NK-92 (cell line): Measurements from ENCODE around the gene SERPINA3.
"Not testable (repeated sequence)": the region's sequence is repeated elsewhere in the genome, so short reads cannot be mapped to it uniquely, and the experiment has no call there.

Source experiments
- DNase-seq: peaks from one replicate; lab custom pipeline; 2025; ENCODE audit not compliant: unreplicated experiment; lab: John Stamatoyannopoulos, UW

SERPINA3 gene

GRCh38 chr14:94584591-94585280 lies 27.5 kb upstream of the SERPINA3 start:
- no peak for DNase-seq

GRCh38 chr14:94586635-94587034 lies 25.6 kb upstream of the SERPINA3 start:
- no peak for DNase-seq

GRCh38 chr14:94588311-94588710 lies 23.9 kb upstream of the SERPINA3 start:
- DNase-seq = no peak

DNA sequence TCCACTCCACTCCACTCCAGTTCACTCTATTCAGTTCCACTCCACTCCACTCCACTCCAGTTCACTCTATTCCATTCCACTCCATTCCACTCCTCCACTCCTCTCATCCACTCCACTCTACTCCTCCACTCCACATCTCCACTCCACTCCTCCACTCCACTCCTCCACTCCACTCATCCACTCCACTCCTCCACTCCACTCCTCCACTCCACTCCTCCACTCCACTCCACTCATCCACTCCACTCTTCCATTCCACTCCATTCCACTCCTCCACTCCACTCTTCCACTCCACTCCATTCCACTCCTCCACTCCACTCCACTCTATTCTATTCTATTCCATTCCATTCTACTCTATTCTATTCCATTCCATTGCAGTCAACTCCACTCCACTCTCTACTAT lies 21.1 kb upstream of the SERPINA3 start:
- DNase-seq = no peak

- no peak for DNase-seq
Observed at GRCh38 chr14:94591871-94592270, 20.3 kb upstream of the SERPINA3 start.

- DNase-seq = no peak
Observed at GRCh38 chr14:94592457-94592856, 19.7 kb upstream of the SERPINA3 start.

- no peak for DNase-seq
Observed at GRCh38 chr14:94593376-94593748, 18.8 kb upstream of the SERPINA3 start.

- no peak for DNase-seq
Observed at GRCh38 chr14:94593749-94594431, 18.3 kb upstream of the SERPINA3 start.

DNA sequence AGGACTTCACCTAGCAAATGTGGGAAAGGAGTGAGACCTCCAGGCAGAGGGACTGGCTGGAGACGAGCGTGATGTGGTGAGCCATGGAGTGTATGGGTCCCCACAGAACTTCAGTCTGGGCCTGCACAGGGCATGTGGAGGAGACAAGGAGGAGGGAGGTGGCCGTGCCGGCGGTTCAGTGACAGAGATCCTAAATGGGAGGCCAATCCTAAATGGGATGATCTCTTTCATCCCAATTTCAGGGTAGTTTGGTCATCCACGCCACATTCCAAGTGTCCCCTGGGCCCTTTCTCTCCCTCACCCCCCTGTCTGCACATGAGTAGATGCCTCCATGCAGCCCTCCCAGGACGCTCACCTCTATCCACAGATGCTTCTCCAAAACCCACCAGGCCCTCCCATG lies 17.8 kb upstream of the SERPINA3 start:
- no peak for DNase-seq

DNA sequence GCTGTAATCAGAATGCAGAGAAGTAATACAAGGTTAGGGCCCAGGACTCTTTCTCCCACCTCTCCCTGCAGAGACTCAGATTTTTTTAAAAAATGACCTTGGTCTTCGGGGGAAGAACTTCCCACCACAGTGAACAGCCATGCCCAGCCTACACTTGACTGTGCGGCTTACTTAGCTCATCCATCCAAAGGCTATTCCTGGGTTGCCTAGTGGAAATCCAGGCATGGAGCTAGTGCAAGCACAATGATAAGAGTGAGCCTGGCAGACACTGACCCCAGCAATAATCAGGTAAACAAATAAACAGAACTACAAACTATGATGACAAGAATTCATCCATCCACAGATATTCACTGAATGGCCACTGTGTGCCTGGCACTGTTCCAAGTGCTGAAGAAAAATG lies 16.3 kb upstream of the SERPINA3 start:
- DNase-seq = no peak

GRCh38 chr14:94596361-94596760 lies 15.8 kb upstream of the SERPINA3 start:
- no peak for DNase-seq

DNA sequence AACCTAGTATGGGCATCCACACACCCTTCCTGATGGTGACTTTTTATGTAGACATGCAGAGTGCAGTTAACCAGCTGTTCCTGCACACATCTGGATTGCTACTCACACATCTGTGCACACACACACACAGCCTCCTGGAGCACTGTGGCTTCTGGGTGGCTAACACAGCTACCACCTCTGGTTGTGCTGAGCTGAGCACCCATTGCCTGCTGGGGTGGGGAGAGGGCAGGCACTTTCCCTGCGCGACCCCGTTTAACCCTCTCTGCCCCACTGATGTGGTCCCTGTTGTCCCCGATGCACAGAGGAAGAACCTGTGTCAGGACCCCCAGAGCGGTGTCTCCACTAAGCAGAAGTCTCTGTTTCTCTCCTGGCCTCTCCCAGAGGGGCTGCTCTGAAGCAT lies 14.4 kb upstream of the SERPINA3 start:
- DNase-seq = no peak

DNA sequence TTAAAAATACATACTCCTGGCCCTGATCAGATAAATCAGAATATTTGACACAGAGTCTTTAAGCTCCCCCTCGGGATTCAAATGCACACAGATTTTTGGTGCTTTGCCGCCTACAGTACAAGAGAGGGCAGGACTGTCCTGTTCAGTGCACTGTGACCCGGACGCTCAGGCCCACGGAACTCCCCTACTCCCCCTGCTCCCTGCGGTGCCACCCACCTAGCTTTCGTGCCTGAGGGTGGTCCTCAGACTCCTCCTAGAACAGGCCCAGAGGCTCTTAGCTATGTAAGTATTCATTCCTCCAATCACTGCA lies 13.7 kb upstream of the SERPINA3 start:
- no peak for DNase-seq

GRCh38 chr14:94598816-94599655 lies 13.2 kb upstream of the SERPINA3 start:
- no peak for DNase-seq

- no peak for DNase-seq
Observed at GRCh38 chr14:94599656-94600004, 12.6 kb upstream of the SERPINA3 start.

GRCh38 chr14:94600148-94600545 lies 12.0 kb upstream of the SERPINA3 start:
- no peak for DNase-seq

DNA sequence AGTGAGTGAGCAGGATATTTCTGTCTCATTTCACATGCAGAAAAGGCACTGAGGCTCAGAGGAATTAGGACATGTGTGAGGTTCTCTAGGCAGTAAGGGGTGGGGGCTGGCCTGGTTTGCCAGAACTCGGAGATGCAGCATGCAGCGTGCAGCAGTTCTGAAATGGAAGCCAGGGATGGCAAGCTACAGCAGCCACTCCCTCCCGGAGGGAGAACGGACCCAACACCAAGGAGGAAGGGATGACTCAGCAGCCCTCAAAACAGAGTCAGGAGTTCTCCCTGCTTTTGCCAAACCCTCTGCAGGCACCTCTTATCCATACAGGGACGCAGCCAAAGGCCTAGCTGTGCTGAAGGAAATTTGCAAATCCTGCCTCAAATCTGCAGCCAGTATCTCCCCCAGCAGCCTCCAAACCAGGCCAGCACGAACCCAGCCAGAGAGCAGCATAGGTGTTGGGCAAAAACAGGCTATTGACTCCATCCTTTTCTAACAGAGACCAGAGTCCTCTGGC lies 10.3 kb upstream of the SERPINA3 start:
- DNase-seq = no peak

DNA sequence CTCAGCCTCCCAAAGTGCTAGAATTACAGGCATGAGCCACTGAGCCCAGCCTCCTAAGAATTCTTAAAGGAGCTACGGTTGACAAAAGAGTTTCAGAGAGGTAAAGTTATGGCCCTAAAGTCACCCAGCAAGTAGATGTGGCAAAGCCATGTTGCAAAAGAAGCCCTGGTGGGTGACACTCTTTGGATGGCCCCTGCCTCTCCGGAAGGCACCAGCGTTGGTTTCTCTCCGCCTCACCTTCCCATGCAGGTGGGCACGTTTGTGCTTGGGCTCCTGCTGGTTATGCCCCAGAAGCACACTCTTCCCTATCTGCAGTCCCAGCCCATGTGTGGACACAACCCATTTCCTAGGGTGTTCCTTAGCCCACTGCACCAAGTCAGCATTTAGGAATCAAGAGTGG lies 9.5 kb upstream of the SERPINA3 start:
- no peak for DNase-seq

DNA sequence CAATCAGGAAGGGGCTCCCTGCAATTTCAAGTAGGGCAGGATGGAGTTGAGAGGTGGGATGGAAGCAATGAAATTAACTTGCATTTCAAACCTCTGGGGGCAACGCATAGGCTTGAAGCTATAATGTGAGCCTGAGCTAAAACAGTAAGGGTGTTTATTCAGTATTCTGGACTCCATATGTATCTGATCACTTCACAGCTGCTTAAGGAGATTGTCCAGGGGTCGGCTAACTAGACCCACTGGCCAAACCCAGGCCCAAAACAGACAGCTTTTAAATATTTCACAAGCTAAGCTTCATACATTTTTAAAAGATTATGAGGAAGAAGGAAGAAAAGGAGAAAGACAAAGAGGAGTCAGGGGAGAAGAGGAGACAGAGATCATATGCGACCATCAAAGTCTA lies 6.8 kb upstream of the SERPINA3 start:
- no peak for DNase-seq

GRCh38 chr14:94608966-94609365 lies 3.2 kb upstream of the SERPINA3 start:
- DNase-seq = not testable (repeated sequence)

DNA sequence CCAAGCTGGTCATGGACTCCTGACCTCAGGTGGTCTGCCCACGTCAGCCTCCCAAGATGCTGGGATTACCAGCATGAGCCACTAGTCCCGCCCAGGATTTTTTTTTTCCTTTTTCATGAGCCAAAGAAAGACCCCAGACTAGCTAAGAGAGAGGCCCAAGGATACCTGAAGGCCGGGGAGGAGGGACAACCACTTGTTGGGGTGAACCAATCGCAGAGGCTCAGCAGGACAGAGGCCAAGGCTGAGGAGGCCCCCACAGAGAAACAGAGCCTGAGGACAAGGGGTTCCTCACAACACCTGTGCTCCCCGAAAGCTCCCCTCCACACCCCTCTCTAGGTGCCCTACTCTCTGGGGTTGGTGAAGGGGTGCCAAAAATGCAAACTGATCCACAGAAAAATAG lies 1.0 kb upstream of the SERPINA3 start:
- no peak for DNase-seq
